ENCODE data around the gene HKDC1. TPM values are rescaled to one million over a fixed set of nuclear protein-coding genes. Genes with fewer than 3 reads are reported as not detected.

Gene HKDC1
- total and polyA plus RNA-seq, 10 of the 15 experiments (the other 5 are each of a cell fraction or from before 2014, with no cell fraction given) = 0.04 to 0.34 (median 0.13) TPM; not detected in 5

GRCh38 chr10:69201045-69201444 is 19.1 kb upstream of the HKDC1 start:
- POLR2A ChIA-PET = interaction anchor here (0.7 kb wide), 2 partner anchors 26 to 106 kb away, joined by 3 to 4 read pairs; no protein-coding TSS in a partner anchor
- no peak overlapping the region for H3K4me2 ChIP-seq (ENCODE audit: control insufficient read depth, insufficient read depth)
- no TSS peak for BruUV-seq (replicated peaks)
- SMC1A ChIA-PET (ENCODE audit: uncharacterized antibody, unreplicated experiment) = interaction anchor here (0.8 to 2.1 kb wide), 3 partner anchors 11 to 22 kb away, joined by 3 to 6 read pairs (median 3); partner anchors contain the start of gene SUPV3L1
- no peaks in the 10 kb centered on the region; the same call in 1 of the 2 replicates for H3K79me2 ChIP-seq (ENCODE audit: control insufficient read depth, insufficient read depth, low read length)
- H3K9ac ChIP-seq (ENCODE audit: control insufficient read depth, insufficient read depth, low read length) = no peak overlapping the region
- H3K4me3 ChIP-seq = no peak overlapping the region
- in situ Hi-C loops (cut with MboI) = no loop called here
- CTCF ChIA-PET = interaction anchor here (1.6 kb wide), 1 partner anchor 196 kb away, joined by 6 read pairs; no protein-coding TSS in a partner anchor
- TF ChIP-seq JUND (IDR thresholded peaks at IDR 0.05; ENCODE audit: low read depth, low read length) (no peak), ZNF592 (IDR thresholded peaks at IDR 0.05) (no peak), MEF2B (IDR thresholded peaks at IDR 0.05; ENCODE audit: partially characterized antibody, poor library complexity, severe bottlenecking) (no peak), IRF4 (IDR thresholded peaks at IDR 0.05; ENCODE audit: low read depth, low read length) (no peak), MYB (IDR thresholded peaks at IDR 0.05; ENCODE audit: borderline replicate concordance, low read depth, low read length) (no peak), HCFC1 (IDR thresholded peaks at IDR 0.05; ENCODE audit: low read length) (no peak), RELB (IDR thresholded peaks at IDR 0.05; ENCODE audit: low read depth) (no peak), ESRRA (IDR thresholded peaks at IDR 0.05; ENCODE audit: low read length) (no peak), SIX5 (IDR thresholded peaks at IDR 0.05; ENCODE audit: low read depth, low read length, severe bottlenecking) (no peak), EP300 (IDR thresholded peaks at IDR 0.05; ENCODE audit: borderline replicate concordance in 1 of 2, control insufficient read depth in 1 of 2, low read depth in 2 of 2, low read length in 2 of 2) (no peak), BRCA1 (IDR thresholded peaks at IDR 0.05; ENCODE audit: low read depth, low read length) (no peak), BMI1 (IDR thresholded peaks at IDR 0.05; ENCODE audit: borderline replicate concordance) (no peak), SUZ12 (IDR thresholded peaks at IDR 0.05; ENCODE audit: unreplicated experiment) (no peak)
- WGBS (ENCODE audit: insufficient coverage, insufficient replicate concordance, low lambda C conversion rate, missing lambda C conversion rate) = 83% methylated on average over 2 of the region's 2 CpGs
- H3K4me1 ChIP-seq (ENCODE audit: control insufficient read depth, insufficient read depth, low read length) = no peaks in the 10 kb centered on the region
- peaks cover 2 to 12% of the 10 kb centered on the region in 2 experiments for H3K36me3 ChIP-seq (ENCODE audit: control insufficient read depth in 2 of 2, insufficient read depth in 2 of 2, low read length in 1 of 2)
- no peak for DNase-seq (ENCODE audit: low read depth, low spot score)
- H2AFZ ChIP-seq (ENCODE audit: control insufficient read depth, low read depth, low read length) = no peak overlapping the region
- H3K27ac ChIP-seq (ENCODE audit: control insufficient read depth, insufficient read depth) = no peak overlapping the region
- no peaks in the 10 kb centered on the region for H3K9me3 ChIP-seq (replicated peaks; ENCODE audit: control insufficient read depth, insufficient read depth, low read length)
- no peaks in the 10 kb centered on the region for H3K27me3 ChIP-seq (replicated peaks in 1 of 2; ENCODE audit: control insufficient read depth in 2 of 2, insufficient read depth in 2 of 2, low read length in 1 of 2)
- RAD21 ChIA-PET (ENCODE audit: unreplicated experiment) = interaction anchor here (1.1 to 1.6 kb wide), 2 partner anchors 28 to 196 kb away, joined by 3 to 6 read pairs; no protein-coding TSS in a partner anchor
- no peak for ATAC-seq
- no peak for FAIRE-seq
- H4K20me1 ChIP-seq (ENCODE audit: control insufficient read depth, insufficient read depth) = no peaks in the 10 kb centered on the region
- intact Hi-C loops (cut with micrococcal nuclease; ENCODE audit: unreplicated experiment) = no loop called here

All from GM12878 (cell line).